Measurements from ENCODE around the gene ZNF324B. TPM values are rescaled to one million over a fixed set of nuclear protein-coding genes. Genes with fewer than 3 reads are reported as not detected.

The ZNF324B gene
- total and polyA plus RNA-seq, 12 donors, result 1.4 to 5.2 (median 3.0) TPM

GRCh38 chr19:58417071-58417470 lies 34.4 kb upstream of the ZNF324B start:
- no peak overlapping the region for H3K27ac ChIP-seq
- peaks cover 0 to 69% (median 41%) of the 10 kb centered on the region in 9 donors for H3K36me3 ChIP-seq
- 99% methylated on average over 7 of the region's 7 CpGs for WGBS, 2 donors
- intact Hi-C loops (cut with DNase I), result no loop called here
- ATAC-seq (no peak), DNase-seq (no peak)
- TF ChIP-seq CTCF (IDR thresholded peaks at IDR 0.05), result no peak
- H3K4me3 ChIP-seq, result no peak overlapping the region
- peaks cover 0 to 11% (median 0%) of the 10 kb centered on the region in 11 donors for H3K9me3 ChIP-seq
- H3K4me1 ChIP-seq, result no peaks in the 10 kb centered on the region
- H3K27me3 ChIP-seq, result no peaks in the 10 kb centered on the region

GRCh38 chr19:58428617-58429016 lies 22.8 kb upstream of the ZNF324B start:
- WGBS, 2 donors, result 59 to 63% methylated on average over 1 of the region's 1 CpG
- H3K9me3 ChIP-seq, result peaks cover 4 to 91% (median 55%) of the 10 kb centered on the region in 11 donors
- H3K27ac ChIP-seq, result no peak overlapping the region
- H3K27me3 ChIP-seq, result no peaks in the 10 kb centered on the region
- intact Hi-C loops (cut with DNase I), result no loop called here
- TF ChIP-seq CTCF (IDR thresholded peaks at IDR 0.05), result no peak
- no peak for ATAC-seq
- no peak overlapping the region for H3K4me3 ChIP-seq
- H3K36me3 ChIP-seq, result peaks cover 0 to 52% (median 18%) of the 10 kb centered on the region in 9 donors
- no peak for DNase-seq
- H3K4me1 ChIP-seq, result no peaks in the 10 kb centered on the region

GRCh38 chr19:58429745-58430144 lies 21.7 kb upstream of the ZNF324B start:
- no peak for ATAC-seq
- intact Hi-C loops (cut with DNase I), result no loop called here
- H3K9me3 ChIP-seq, result peaks cover 13 to 96% (median 66%) of the 10 kb centered on the region in 11 donors

GRCh38 chr19:58434217-58434616 lies 17.2 kb upstream of the ZNF324B start:
- DNase-seq, result no peak
- ATAC-seq, result no peak
- Histone ChIP-seq H3K36me3 (peaks cover 15 to 90% (median 58%) of the 10 kb centered on the region in 9 donors), H3K27me3 (no peaks in the 10 kb centered on the region), H3K4me1 (peaks cover 0 to 11% (median 6%) of the 10 kb centered on the region in 9 donors), H3K27ac (no peak overlapping the region), H3K9me3 (peaks cover 14 to 100% (median 83%) of the 10 kb centered on the region in 11 donors), H3K4me3 (no peak overlapping the region)
- intact Hi-C loops (cut with DNase I), result no loop called here
- no peak for TF ChIP-seq CTCF (IDR thresholded peaks at IDR 0.05)
- 99 to 100% methylated on average over 2 of the region's 2 CpGs for WGBS, 2 donors

More at GRCh38 chr19:58429745-58430144, 21.7 kb upstream of the ZNF324B start:
- Histone ChIP-seq H3K36me3 (peaks cover 10 to 63% (median 29%) of the 10 kb centered on the region in 9 donors), H3K4me1 (no peaks in the 10 kb centered on the region), H3K27ac (no peak overlapping the region), H3K4me3 (no peak overlapping the region), H3K27me3 (no peaks in the 10 kb centered on the region)
- DNase-seq, result no peak
- no peak for TF ChIP-seq CTCF (IDR thresholded peaks at IDR 0.05)
